ENCODE data around the gene CIROP. TPM values are rescaled to one million over a fixed set of nuclear protein-coding genes. Genes with fewer than 3 reads are reported as not detected.
A peak's percentile ranks its signal among the peaks of the same experiment; 100 is the strongest.

CIROP gene
- not detected in 2 replicates for total RNA-seq (2014; rRNA removed; shearing (Covaris generic))

GRCh38 chr14:23104591-23105347 lies at the start of gene CIROP:
TSS of gene CIROP (minus strand) at chr14:23104989. CDS start at chr14:23104920, 69 bp downstream.
- no peak for DNase-seq
- Histone ChIP-seq H3K4me1 (peaks cover 8% of the 10 kb centered on the region), H3K9me3 (replicated peaks) (no peaks in the 10 kb centered on the region), H3K4me3 (no peak within 1 kb of the TSS), H3K27me3 (peaks cover 9% of the 10 kb centered on the region; the same call in 1 of the 2 replicates), H3K36me3 (no peaks in the 10 kb centered on the region), H3K27ac (no peak within 1 kb of the TSS)

- Histone ChIP-seq H3K27ac (no peak overlapping the region), H3K36me3 (no peaks in the 10 kb centered on the region), H3K27me3 (peaks cover 10% of the 10 kb centered on the region; the same call in 1 of the 2 replicates), H3K9me3 (replicated peaks) (no peaks in the 10 kb centered on the region), H3K4me1 (no peaks in the 10 kb centered on the region), H3K4me3 (no peak overlapping the region)
- DNase-seq, result no peak
These were observed 49.3 kb upstream of the CIROP start for GRCh38 chr14:23153851-23154796.

GRCh38 chr14:23151342-23151741 lies 46.6 kb upstream of the CIROP start:
- Histone ChIP-seq H3K9me3 (replicated peaks) (no peaks in the 10 kb centered on the region), H3K4me3 (no peak overlapping the region), H3K27me3 (peaks cover 9% of the 10 kb centered on the region; the same call in 1 of the 2 replicates), H3K36me3 (no peaks in the 10 kb centered on the region), H3K4me1 (no peaks in the 10 kb centered on the region), H3K27ac (no peak overlapping the region)
- no peak for DNase-seq

GRCh38 chr14:23149745-23150144 lies 45.0 kb upstream of the CIROP start:
- no peak overlapping the region for H3K27ac ChIP-seq
- no peaks in the 10 kb centered on the region for H3K9me3 ChIP-seq (replicated peaks)
- DNase-seq, result no peak
- H3K4me3 ChIP-seq, result no peak overlapping the region
- no peaks in the 10 kb centered on the region for H3K4me1 ChIP-seq
- peaks cover 5% of the 10 kb centered on the region; the same call in 1 of the 2 replicates for H3K27me3 ChIP-seq
- no peaks in the 10 kb centered on the region for H3K36me3 ChIP-seq

- H3K4me3 ChIP-seq, result no peak overlapping the region
- H3K4me1 ChIP-seq, result no peaks in the 10 kb centered on the region
- H3K36me3 ChIP-seq, result no peaks in the 10 kb centered on the region
- no peak for DNase-seq
- H3K9me3 ChIP-seq (replicated peaks), result no peaks in the 10 kb centered on the region
- peaks cover 5% of the 10 kb centered on the region; the same call in 1 of the 2 replicates for H3K27me3 ChIP-seq
- H3K27ac ChIP-seq, result no peak overlapping the region
These were observed 43.9 kb upstream of the CIROP start for GRCh38 chr14:23148591-23149249.

- Histone ChIP-seq H3K4me1 (no peaks in the 10 kb centered on the region), H3K36me3 (no peaks in the 10 kb centered on the region), H3K27me3 (peaks cover 5% of the 10 kb centered on the region; the same call in 1 of the 2 replicates), H3K27ac (no peak overlapping the region), H3K9me3 (replicated peaks) (no peaks in the 10 kb centered on the region), H3K4me3 (no peak overlapping the region)
- DNase-seq, result no peak
These were observed 42.9 kb upstream of the CIROP start for GRCh38 chr14:23147676-23148075.

- Histone ChIP-seq H3K27me3 (peaks cover 5% of the 10 kb centered on the region; the same call in 1 of the 2 replicates), H3K27ac (no peak overlapping the region), H3K4me1 (peaks cover 2% of the 10 kb centered on the region; the same call in 1 of the 2 replicates), H3K36me3 (no peaks in the 10 kb centered on the region), H3K4me3 (no peak overlapping the region), H3K9me3 (replicated peaks) (no peaks in the 10 kb centered on the region)
- DNase-seq, result no peak
These were observed 42.2 kb upstream of the CIROP start for GRCh38 chr14:23146980-23147379.

- no peak for DNase-seq
These were observed 41.6 kb upstream of the CIROP start for GRCh38 chr14:23146351-23146910.

GRCh38 chr14:23145794-23146350 lies 41.1 kb upstream of the CIROP start:
- Histone ChIP-seq H3K9me3 (replicated peaks) (no peaks in the 10 kb centered on the region), H3K4me3 (no peak overlapping the region), H3K36me3 (no peaks in the 10 kb centered on the region), H3K27me3 (peaks cover under 1% of the 10 kb centered on the region; the same call in 1 of the 2 replicates), H3K4me1 (peaks cover 10% of the 10 kb centered on the region; the same call in 1 of the 2 replicates), H3K27ac (no peak overlapping the region)
- no peak for DNase-seq

More at GRCh38 chr14:23146351-23146910, 41.6 kb upstream of the CIROP start:
- peaks cover 5% of the 10 kb centered on the region; the same call in 1 of the 2 replicates for H3K27me3 ChIP-seq
- peaks cover 7% of the 10 kb centered on the region; the same call in 1 of the 2 replicates for H3K4me1 ChIP-seq
- no peaks in the 10 kb centered on the region for H3K36me3 ChIP-seq
- H3K27ac ChIP-seq, result no peak overlapping the region
- H3K4me3 ChIP-seq, result no peak overlapping the region
- no peaks in the 10 kb centered on the region for H3K9me3 ChIP-seq (replicated peaks)

GRCh38 chr14:23143911-23144310 lies 39.1 kb upstream of the CIROP start:
- Histone ChIP-seq H3K9me3 (replicated peaks) (no peaks in the 10 kb centered on the region), H3K27ac (no peak overlapping the region), H3K4me1 (peaks cover 10% of the 10 kb centered on the region; the same call in 1 of the 2 replicates), H3K36me3 (no peaks in the 10 kb centered on the region), H3K27me3 (no peaks in the 10 kb centered on the region), H3K4me3 (no peak overlapping the region)
- no peak for DNase-seq

- H3K36me3 ChIP-seq, result no peaks in the 10 kb centered on the region
- no peak overlapping the region for H3K27ac ChIP-seq
- peaks cover 10% of the 10 kb centered on the region; the same call in 1 of the 2 replicates for H3K4me1 ChIP-seq
- H3K9me3 ChIP-seq (replicated peaks), result no peaks in the 10 kb centered on the region
- no peak overlapping the region for H3K4me3 ChIP-seq
- H3K27me3 ChIP-seq, result no peaks in the 10 kb centered on the region; the same call in 1 of the 2 replicates
- no peak for DNase-seq
These were observed 38.0 kb upstream of the CIROP start for GRCh38 chr14:23142826-23143225.

- DNase-seq, result peak; percentile 60 to 70
- peak overlapping the region; percentile 5; the same call in 1 of the 2 replicates for H3K27ac ChIP-seq
- H3K9me3 ChIP-seq (replicated peaks), result no peaks in the 10 kb centered on the region
- H3K27me3 ChIP-seq, result no peaks in the 10 kb centered on the region; the same call in 1 of the 2 replicates
- H3K36me3 ChIP-seq, result no peaks in the 10 kb centered on the region
- peaks cover 10% of the 10 kb centered on the region; the same call in 1 of the 2 replicates for H3K4me1 ChIP-seq
- H3K4me3 ChIP-seq, result peak overlapping the region; percentile 13
These were observed 37.1 kb upstream of the CIROP start for GRCh38 chr14:23141706-23142444.

GRCh38 chr14:23140371-23140770 lies 35.6 kb upstream of the CIROP start:
- H3K36me3 ChIP-seq, result no peaks in the 10 kb centered on the region
- peaks cover 10% of the 10 kb centered on the region; the same call in 1 of the 2 replicates for H3K4me1 ChIP-seq
- H3K4me3 ChIP-seq, result no peak overlapping the region
- H3K27me3 ChIP-seq, result peaks cover 9% of the 10 kb centered on the region; the same call in 1 of the 2 replicates
- DNase-seq, result no peak
- H3K27ac ChIP-seq, result no peak overlapping the region
- H3K9me3 ChIP-seq (replicated peaks), result no peaks in the 10 kb centered on the region

All from SJCRH30 (cell line).